K562 (cell line): ENCODE measurements around the gene PTP4A2. TPM values are rescaled to one million over a fixed set of nuclear protein-coding genes. Genes with fewer than 3 reads are reported as not detected.

Source experiments
- ATF7 ChIP-seq: fragments of 450-650 bp; IDR thresholded peaks from 2 replicates; pipeline ENCODE4 v1.7.1; 2014; ENCODE audit warnings: mild to moderate bottlenecking, moderate library complexity
- CBX2 ChIP-seq: fragments of 200-600 bp; sonication (generic); IDR thresholded peaks from one replicate; pipeline ENCODE4 v1.6.1; 2012; ENCODE audit warnings: mild to moderate bottlenecking, low read length, inconsistent platforms; ENCODE audit not compliant: insufficient read depth, poor library complexity, severe bottlenecking
- EP300 ChIP-seq: IDR thresholded peaks from 2 replicates; pipeline ENCODE4 v1.6.1; 2012; ENCODE audit warnings: low read length, improper control_type of control experiment
- ERF ChIP-seq: fragments of 450-650 bp; formaldehyde crosslinking; IDR thresholded peaks from 2 replicates; pipeline ENCODE4 v1.4.0; 2020; ENCODE audit warnings: mild to moderate bottlenecking, mixed read lengths
- GTF2E2 ChIP-seq: fragments of 200-800 bp; sonication (Bioruptor generic); IDR thresholded peaks from 2 replicates; pipeline ENCODE4 v1.6.1; 2016; ENCODE audit warnings: missing genetic modification characterization, missing compliant biosample characterization
- RAD51 ChIP-seq: fragments of 450-650 bp; IDR thresholded peaks from 2 replicates; pipeline ENCODE4 v1.7.1; 2016; ENCODE audit warnings: low read depth, mild to moderate bottlenecking, borderline replicate concordance
- SETDB1 ChIP-seq: IDR thresholded peaks from one replicate; pipeline ENCODE4 v1.6.1; 2012; ENCODE audit warnings: low read length, control low read depth, inconsistent platforms
- SREBF1 ChIP-seq: fragments of 150-350 bp; IDR thresholded peaks from 2 replicates; pipeline ENCODE4 v1.6.1; 2014; ENCODE audit warnings: antibody characterized with exemption, low read depth, low read length, borderline replicate concordance
- ZNF184 ChIP-seq: sonication (generic); formaldehyde crosslinking; IDR thresholded peaks from 2 replicates; pipeline ENCODE4 v1.5.0; 2020; ENCODE audit warnings: missing genetic modification reagents
- ZNF239 ChIP-seq: fragments of 250-450 bp; sonication (Bioruptor Pico); IDR thresholded peaks from 2 replicates; pipeline ENCODE4 v1.4.0; 2020; ENCODE audit warnings: mild to moderate bottlenecking
- ZNF830 ChIP-seq: fragments of 250-450 bp; sonication (Bioruptor Pico); IDR thresholded peaks from 2 replicates; pipeline ENCODE4 v1.5.0; 2021; ENCODE audit warnings: mild to moderate bottlenecking
- polyA plus RNA-seq, 8 experiments: library from polyadenylated mRNA; depleted of rRNA in 4 of 8; stranded (reverse) in 5 of 8; unstranded in 3 of 8; fragments of >200 nt; fragmentation: Nextera tagmentation in 2 of 8; fragmentation: Illumina TruSeq in 1 of 8; extraction: Ambion mirVana in 2 of 8; extraction: Trizol in 1 of 8; gene quantifications; 2 replicates each; pipeline versions ENCODE4 v1.2.1 to v1.2.3, GENCODE V29; 2011 to 2014; ENCODE audit warnings: inconsistent platforms in 1 of 8, missing spikeins in 1 of 8
- total RNA-seq, 7 experiments: library from RNA; depleted of rRNA in 6 of 7; stranded (reverse); fragments of >200 nt in 6 of 7; fragmentation: Illumina TruSeq in 2 of 7; extraction: Trizol in 2 of 7; gene quantifications; 2 replicates each; pipeline versions ENCODE4 v1.2.1 to v1.2.3, GENCODE V29; 2011 to 2021; ENCODE audit warnings: low replicate concordance in 1 of 7
- TF ChIP-seq, protein P1 (sequence below): fragments of 250-450 bp; sonication (Bioruptor Pico); IDR thresholded peaks from 2 replicates; pipeline ENCODE4 v1.5.1; 2021; ENCODE audit warnings: mild to moderate bottlenecking
- TF ChIP-seq, protein P2 (sequence below), 2 experiments: fragments of 450-650 bp in 1 of 2; sonication (generic) in 1 of 2; formaldehyde crosslinking in 1 of 2; IDR thresholded peaks in 1 of 2; conservative IDR thresholded peaks in 1 of 2; 2 replicates each; pipeline versions ENCODE4 v1.6.1 to v1.8.1; 2016 to 2023; ENCODE audit warnings: mild to moderate bottlenecking in 2 of 2, moderate library complexity in 2 of 2, inconsistent platforms in 1 of 2, missing genetic modification reagents in 1 of 2
- TF ChIP-seq, protein P3 (sequence below): fragments of 450-650 bp; IDR thresholded peaks from 2 replicates; pipeline ENCODE4 v1.7.1; 2018; ENCODE audit warnings: mild to moderate bottlenecking, low read depth; ENCODE audit not compliant: partially characterized antibody
- TF ChIP-seq, protein P4 (sequence below): fragments of 250-450 bp; sonication (Bioruptor Pico); IDR thresholded peaks from 2 replicates; pipeline ENCODE4 v1.8.0; 2022; ENCODE audit warnings: moderate library complexity, mild to moderate bottlenecking, inconsistent platforms
- TF ChIP-seq, protein P5 (sequence below): fragments of 250-450 bp; sonication (Bioruptor Pico); IDR thresholded peaks from 2 replicates; pipeline ENCODE4 v1.8.0; 2021; ENCODE audit warnings: mild to moderate bottlenecking, moderate library complexity
- TF ChIP-seq, protein P6 (sequence below): fragments of 250-450 bp; sonication (Bioruptor Pico); IDR thresholded peaks from 2 replicates; pipeline ENCODE4 v1.5.0; 2022; ENCODE audit warnings: mild to moderate bottlenecking

The PTP4A2 gene
- total and polyA plus RNA-seq, 9 of the 15 experiments (the other 6 are each of a cell fraction or from before 2014, with no cell fraction given), result 197 to 870 (median 480) TPM

DNA sequence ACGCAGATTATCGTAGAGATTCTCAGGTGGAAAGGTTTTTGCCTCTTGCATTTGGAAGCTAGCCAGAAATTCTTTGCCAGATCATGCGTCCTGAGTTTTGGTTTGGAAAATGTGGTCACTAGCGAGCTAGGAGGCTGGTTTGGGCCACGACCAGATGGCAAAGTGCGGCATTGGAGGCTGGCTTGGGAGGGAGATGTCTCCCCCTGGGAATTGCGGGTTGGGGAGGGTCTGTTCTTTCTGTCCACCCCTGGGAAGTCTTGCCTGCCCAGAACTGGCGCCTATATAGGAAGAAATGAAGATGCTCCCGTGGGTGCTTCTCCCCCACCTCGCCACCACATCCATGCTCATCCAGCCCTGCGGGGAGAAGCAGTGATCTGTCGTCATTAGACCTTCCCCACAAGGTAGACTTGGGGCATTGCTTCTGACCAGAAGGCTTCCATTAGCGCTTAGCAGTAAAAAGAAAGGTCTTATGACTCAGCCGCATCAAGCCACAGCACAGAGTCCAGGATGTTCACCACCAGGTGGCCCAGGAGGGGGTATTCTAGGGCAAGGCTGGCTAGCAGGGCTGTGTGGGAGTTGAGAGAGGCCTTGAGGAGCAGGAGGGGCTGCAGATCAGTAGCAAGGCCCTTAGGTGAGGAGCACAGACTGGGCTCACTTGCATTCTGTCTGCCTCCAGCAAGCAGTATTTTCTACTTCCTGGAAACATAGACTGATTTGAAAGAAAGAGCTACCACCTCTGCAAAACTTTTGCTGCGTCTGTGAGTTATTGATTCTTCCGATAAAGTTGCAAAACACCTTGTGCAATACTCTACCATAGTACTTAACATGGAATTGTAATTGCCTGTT lies 1.5 kb upstream of the PTP4A2 start (continued):
- peak; percentile 7; the same call in 1 of the 2 replicates for TF ChIP-seq RAD51
- no peak for TF ChIP-seq ZNF184 (CRISPR knock-in tag)
- TF ChIP-seq SREBF1, result no peak
- no peak for TF ChIP-seq CBX2
- peak; percentile 57; the same call in 1 of the 2 replicates for TF ChIP-seq GTF2E2
- TF ChIP-seq, protein P1, sequence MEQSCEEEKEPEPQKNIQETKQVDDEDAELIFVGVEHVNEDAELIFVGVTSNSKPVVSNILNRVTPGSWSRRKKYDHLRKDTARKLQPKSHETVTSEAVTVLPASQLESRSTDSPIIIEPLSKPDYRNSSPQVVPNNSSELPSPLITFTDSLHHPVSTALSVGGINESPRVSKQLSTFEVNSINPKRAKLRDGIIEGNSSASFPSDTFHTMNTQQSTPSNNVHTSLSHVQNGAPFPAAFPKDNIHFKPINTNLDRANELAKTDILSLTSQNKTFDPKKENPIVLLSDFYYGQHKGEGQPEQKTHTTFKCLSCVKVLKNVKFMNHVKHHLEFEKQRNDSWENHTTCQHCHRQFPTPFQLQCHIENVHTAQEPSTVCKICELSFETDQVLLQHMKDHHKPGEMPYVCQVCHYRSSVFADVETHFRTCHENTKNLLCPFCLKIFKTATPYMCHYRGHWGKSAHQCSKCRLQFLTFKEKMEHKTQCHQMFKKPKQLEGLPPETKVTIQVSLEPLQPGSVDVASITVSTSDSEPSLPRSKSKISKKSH (CRISPR knock-in tag), result no peak
- no peak for TF ChIP-seq SETDB1
- TF ChIP-seq, protein P2, sequence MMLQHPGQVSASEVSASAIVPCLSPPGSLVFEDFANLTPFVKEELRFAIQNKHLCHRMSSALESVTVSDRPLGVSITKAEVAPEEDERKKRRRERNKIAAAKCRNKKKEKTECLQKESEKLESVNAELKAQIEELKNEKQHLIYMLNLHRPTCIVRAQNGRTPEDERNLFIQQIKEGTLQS (IDR thresholded peaks at IDR 0.05), result peak; percentile 85
- TF ChIP-seq, protein P2 (CRISPR knock-in tag; conservative IDR thresholded peaks at IDR 0.05), result peak; percentile 88; the same call in 1 of the 2 replicates
- TF ChIP-seq EP300, result peak; percentile 77
- TF ChIP-seq, protein P3, sequence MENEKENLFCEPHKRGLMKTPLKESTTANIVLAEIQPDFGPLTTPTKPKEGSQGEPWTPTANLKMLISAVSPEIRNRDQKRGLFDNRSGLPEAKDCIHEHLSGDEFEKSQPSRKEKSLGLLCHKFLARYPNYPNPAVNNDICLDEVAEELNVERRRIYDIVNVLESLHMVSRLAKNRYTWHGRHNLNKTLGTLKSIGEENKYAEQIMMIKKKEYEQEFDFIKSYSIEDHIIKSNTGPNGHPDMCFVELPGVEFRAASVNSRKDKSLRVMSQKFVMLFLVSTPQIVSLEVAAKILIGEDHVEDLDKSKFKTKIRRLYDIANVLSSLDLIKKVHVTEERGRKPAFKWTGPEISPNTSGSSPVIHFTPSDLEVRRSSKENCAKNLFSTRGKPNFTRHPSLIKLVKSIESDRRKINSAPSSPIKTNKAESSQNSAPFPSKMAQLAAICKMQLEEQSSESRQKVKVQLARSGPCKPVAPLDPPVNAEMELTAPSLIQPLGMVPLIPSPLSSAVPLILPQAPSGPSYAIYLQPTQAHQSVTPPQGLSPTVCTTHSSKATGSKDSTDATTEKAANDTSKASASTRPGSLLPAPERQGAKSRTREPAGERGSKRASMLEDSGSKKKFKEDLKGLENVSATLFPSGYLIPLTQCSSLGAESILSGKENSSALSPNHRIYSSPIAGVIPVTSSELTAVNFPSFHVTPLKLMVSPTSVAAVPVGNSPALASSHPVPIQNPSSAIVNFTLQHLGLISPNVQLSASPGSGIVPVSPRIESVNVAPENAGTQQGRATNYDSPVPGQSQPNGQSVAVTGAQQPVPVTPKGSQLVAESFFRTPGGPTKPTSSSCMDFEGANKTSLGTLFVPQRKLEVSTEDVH, result no peak
- peak; percentile 60; the same call in 1 of the 2 replicates for TF ChIP-seq ATF7
- no peak for TF ChIP-seq ERF (CRISPR knock-in tag)
- TF ChIP-seq, protein P4, sequence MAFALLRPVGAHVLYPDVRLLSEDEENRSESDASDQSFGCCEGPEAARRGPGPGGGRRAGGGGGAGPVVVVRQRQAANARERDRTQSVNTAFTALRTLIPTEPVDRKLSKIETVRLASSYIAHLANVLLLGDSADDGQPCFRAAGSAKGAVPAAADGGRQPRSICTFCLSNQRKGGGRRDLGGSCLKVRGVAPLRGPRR (CRISPR knock-in tag), result no peak
- TF ChIP-seq, protein P5, sequence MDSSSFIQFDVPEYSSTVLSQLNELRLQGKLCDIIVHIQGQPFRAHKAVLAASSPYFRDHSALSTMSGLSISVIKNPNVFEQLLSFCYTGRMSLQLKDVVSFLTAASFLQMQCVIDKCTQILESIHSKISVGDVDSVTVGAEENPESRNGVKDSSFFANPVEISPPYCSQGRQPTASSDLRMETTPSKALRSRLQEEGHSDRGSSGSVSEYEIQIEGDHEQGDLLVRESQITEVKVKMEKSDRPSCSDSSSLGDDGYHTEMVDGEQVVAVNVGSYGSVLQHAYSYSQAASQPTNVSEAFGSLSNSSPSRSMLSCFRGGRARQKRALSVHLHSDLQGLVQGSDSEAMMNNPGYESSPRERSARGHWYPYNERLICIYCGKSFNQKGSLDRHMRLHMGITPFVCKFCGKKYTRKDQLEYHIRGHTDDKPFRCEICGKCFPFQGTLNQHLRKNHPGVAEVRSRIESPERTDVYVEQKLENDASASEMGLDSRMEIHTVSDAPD, result no peak
- TF ChIP-seq ZNF239 (CRISPR knock-in tag), result peak; percentile 62
- no peak for TF ChIP-seq ZNF830
- TF ChIP-seq, protein P6, sequence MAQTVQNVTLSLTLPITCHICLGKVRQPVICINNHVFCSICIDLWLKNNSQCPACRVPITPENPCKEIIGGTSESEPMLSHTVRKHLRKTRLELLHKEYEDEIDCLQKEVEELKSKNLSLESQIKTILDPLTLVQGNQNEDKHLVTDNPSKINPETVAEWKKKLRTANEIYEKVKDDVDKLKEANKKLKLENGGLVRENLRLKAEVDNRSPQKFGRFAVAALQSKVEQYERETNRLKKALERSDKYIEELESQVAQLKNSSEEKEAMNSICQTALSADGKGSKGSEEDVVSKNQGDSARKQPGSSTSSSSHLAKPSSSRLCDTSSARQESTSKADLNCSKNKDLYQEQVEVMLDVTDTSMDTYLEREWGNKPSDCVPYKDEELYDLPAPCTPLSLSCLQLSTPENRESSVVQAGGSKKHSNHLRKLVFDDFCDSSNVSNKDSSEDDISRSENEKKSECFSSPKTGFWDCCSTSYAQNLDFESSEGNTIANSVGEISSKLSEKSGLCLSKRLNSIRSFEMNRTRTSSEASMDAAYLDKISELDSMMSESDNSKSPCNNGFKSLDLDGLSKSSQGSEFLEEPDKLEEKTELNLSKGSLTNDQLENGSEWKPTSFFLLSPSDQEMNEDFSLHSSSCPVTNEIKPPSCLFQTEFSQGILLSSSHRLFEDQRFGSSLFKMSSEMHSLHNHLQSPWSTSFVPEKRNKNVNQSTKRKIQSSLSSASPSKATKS (CRISPR knock-in tag), result no peak
